Measurements from ENCODE around the gene NTN5.

The NTN5 gene

GRCh38 chr19:48611872-48612271 lies 60.9 kb downstream of the NTN5 start:
- no peak for DNase-seq

Data from midbrain (tissue), 1 donor.